Eye (tissue), 1 donor: ENCODE results near the gene SRSF8.
"Not testable (repeated sequence)": the region's sequence is repeated elsewhere in the genome, so short reads cannot be mapped to it uniquely, and the experiment has no call there.

Experiments used
- DNase-seq: peaks from one replicate; pipeline ENCODE4 v3.0.0-alpha.2; 2015

SRSF8 gene

GRCh38 chr11:95098826-95099225 lies 32.1 kb downstream of the SRSF8 start:
- no peak for DNase-seq

- DNase-seq = no peak
Observed at GRCh38 chr11:95100191-95100648, 33.5 kb downstream of the SRSF8 start.

- no peak for DNase-seq
Observed at GRCh38 chr11:95100856-95101507, 34.3 kb downstream of the SRSF8 start.

- no peak for DNase-seq
Observed at GRCh38 chr11:95101935-95102334, 35.2 kb downstream of the SRSF8 start.

GRCh38 chr11:95102733-95103132 lies 36.0 kb downstream of the SRSF8 start:
- no peak for DNase-seq

- DNase-seq = no peak
Observed at GRCh38 chr11:95103701-95104100, 37.0 kb downstream of the SRSF8 start.

GRCh38 chr11:95104121-95104830 lies 37.6 kb downstream of the SRSF8 start:
- DNase-seq = no peak

- DNase-seq = no peak
Observed at GRCh38 chr11:95104856-95105255, 38.1 kb downstream of the SRSF8 start.

GRCh38 chr11:95108159-95108611 lies 41.5 kb downstream of the SRSF8 start:
- DNase-seq = no peak

- no peak for DNase-seq
Observed at GRCh38 chr11:95108671-95109551, 42.2 kb downstream of the SRSF8 start.

- DNase-seq = not testable (repeated sequence)
Observed at GRCh38 chr11:95111471-95111870, 44.8 kb downstream of the SRSF8 start.

GRCh38 chr11:95111923-95112540 lies 45.3 kb downstream of the SRSF8 start:
- no peak for DNase-seq

- DNase-seq = no peak
Observed at GRCh38 chr11:95115597-95115996, 48.9 kb downstream of the SRSF8 start.

GRCh38 chr11:95119361-95120060 lies 52.8 kb downstream of the SRSF8 start:
- DNase-seq = no peak
